GM21576 (cell line): ENCODE data around the gene GNA14.
"Not testable (repeated sequence)": the region's sequence is repeated elsewhere in the genome, so short reads cannot be mapped to it uniquely, and the experiment has no call there.

Experiments
- ATAC-seq: cut with Tn5 transposase; IDR thresholded peaks from one replicate; pipeline ENCODE4 v1.9.1; 2021; ENCODE audit warnings: mild to moderate bottlenecking, moderate library complexity; ENCODE audit not compliant: unreplicated experiment

Gene GNA14

GRCh38 chr9:77497322-77498198 is 150.6 kb downstream of the GNA14 start:
- ATAC-seq: no peak

GRCh38 chr9:77495834-77496671 is 152.1 kb downstream of the GNA14 start:
- no peak for ATAC-seq

- not testable (repeated sequence) for ATAC-seq
Observed at GRCh38 chr9:77490279-77490678, 157.8 kb downstream of the GNA14 start.

- ATAC-seq: not testable (repeated sequence)
Observed at GRCh38 chr9:77489405-77490163, 158.5 kb downstream of the GNA14 start.

GRCh38 chr9:77488439-77489126 is 159.5 kb downstream of the GNA14 start:
- peak; percentile 66 for ATAC-seq

GRCh38 chr9:77486968-77487367 is 161.2 kb downstream of the GNA14 start:
- ATAC-seq: no peak

GRCh38 chr9:77486463-77486862 is 161.7 kb downstream of the GNA14 start:
- no peak for ATAC-seq

- peak; percentile 99 for ATAC-seq
Observed at GRCh38 chr9:77475641-77476473, 172.3 kb downstream of the GNA14 start.

GRCh38 chr9:77474936-77475335 is 173.2 kb downstream of the GNA14 start:
- ATAC-seq: no peak

- ATAC-seq: no peak
Observed at GRCh38 chr9:77472646-77473045, 175.5 kb downstream of the GNA14 start.

- ATAC-seq: no peak
Observed at GRCh38 chr9:77471572-77471971, 176.6 kb downstream of the GNA14 start.

- ATAC-seq: no peak
Observed at GRCh38 chr9:77469515-77470231, 178.4 kb downstream of the GNA14 start.

GRCh38 chr9:77464661-77465060 is 183.5 kb downstream of the GNA14 start:
- no peak for ATAC-seq

GRCh38 chr9:77463151-77463550 is 185.0 kb downstream of the GNA14 start:
- ATAC-seq: no peak

- no peak for ATAC-seq
Observed at GRCh38 chr9:77462066-77462465, 186.1 kb downstream of the GNA14 start.

GRCh38 chr9:77460938-77461337 is 187.2 kb downstream of the GNA14 start:
- ATAC-seq: no peak

GRCh38 chr9:77457916-77458592 is 190.1 kb downstream of the GNA14 start:
- peak; percentile 81 for ATAC-seq

- peak; percentile 75 for ATAC-seq
Observed at GRCh38 chr9:77456829-77457437, 191.2 kb downstream of the GNA14 start.
